GM12891 (cell line): ENCODE results near the gene ARHGEF17.

Source experiments
- DNase-seq: peaks from one replicate; pipeline ENCODE4 v3.0.0; 2011; ENCODE audit warnings: low spot score; ENCODE audit not compliant: insufficient read length
- FAIRE-seq: peaks from 2 replicates; lab custom pipeline; 2011; peaks lifted over from hg19 to GRCh38; lab: Jason Lieb, UNC
- PAX5 ChIP-seq: IDR thresholded peaks from 2 replicates; pipeline ENCODE4 v1.6.1; 2011; ENCODE audit warnings: low read length, moderate library complexity, mild to moderate bottlenecking; ENCODE audit not compliant: insufficient read depth, severe bottlenecking
- POLR2A ChIP-seq: IDR thresholded peaks from 2 replicates; pipeline ENCODE4 v1.6.1; 2011; ENCODE audit warnings: low read depth, low read length, control low read depth
- POLR2AphosphoS5 ChIP-seq: IDR thresholded peaks from 2 replicates; pipeline ENCODE4 v1.6.1; 2011; ENCODE audit warnings: low read depth, low read length, control low read depth
- POU2F2 ChIP-seq: IDR thresholded peaks from 2 replicates; pipeline ENCODE4 v1.6.1; 2011; ENCODE audit warnings: low read depth, mild to moderate bottlenecking, control low read depth, low read length, moderate library complexity
- SPI1 ChIP-seq: IDR thresholded peaks from 2 replicates; pipeline ENCODE4 v1.6.1; 2011; ENCODE audit warnings: low read depth, low read length, control low read depth
- TAF1 ChIP-seq: IDR thresholded peaks from 2 replicates; pipeline ENCODE4 v1.6.1; 2011; ENCODE audit warnings: low read depth, low read length, control low read depth

Gene ARHGEF17

DNA sequence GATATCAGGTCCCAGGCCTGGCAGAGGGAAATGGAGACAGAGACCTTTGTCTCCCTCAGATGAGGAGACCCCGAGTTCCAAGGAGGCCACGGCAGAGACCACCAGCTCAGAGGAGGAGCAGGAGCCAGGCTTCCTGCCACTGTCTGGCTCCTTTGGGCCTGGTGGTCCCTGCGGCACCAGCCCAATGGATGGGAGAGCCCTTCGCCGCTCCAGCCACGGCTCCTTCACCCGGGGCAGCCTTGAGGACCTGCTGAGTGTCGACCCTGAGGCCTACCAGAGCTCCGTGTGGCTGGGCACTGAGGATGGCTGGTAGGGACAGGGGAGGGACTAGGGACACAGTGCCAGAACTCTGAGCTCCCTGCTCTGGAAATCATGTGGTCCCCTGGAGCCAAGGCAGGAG lies 55.1 kb downstream of the ARHGEF17 start:
- TF ChIP-seq POU2F2 (no peak), POLR2A (no peak), POLR2AphosphoS5 (no peak), PAX5 (no peak), SPI1 (no peak)
- FAIRE-seq (no peak), DNase-seq (no peak)

DNA sequence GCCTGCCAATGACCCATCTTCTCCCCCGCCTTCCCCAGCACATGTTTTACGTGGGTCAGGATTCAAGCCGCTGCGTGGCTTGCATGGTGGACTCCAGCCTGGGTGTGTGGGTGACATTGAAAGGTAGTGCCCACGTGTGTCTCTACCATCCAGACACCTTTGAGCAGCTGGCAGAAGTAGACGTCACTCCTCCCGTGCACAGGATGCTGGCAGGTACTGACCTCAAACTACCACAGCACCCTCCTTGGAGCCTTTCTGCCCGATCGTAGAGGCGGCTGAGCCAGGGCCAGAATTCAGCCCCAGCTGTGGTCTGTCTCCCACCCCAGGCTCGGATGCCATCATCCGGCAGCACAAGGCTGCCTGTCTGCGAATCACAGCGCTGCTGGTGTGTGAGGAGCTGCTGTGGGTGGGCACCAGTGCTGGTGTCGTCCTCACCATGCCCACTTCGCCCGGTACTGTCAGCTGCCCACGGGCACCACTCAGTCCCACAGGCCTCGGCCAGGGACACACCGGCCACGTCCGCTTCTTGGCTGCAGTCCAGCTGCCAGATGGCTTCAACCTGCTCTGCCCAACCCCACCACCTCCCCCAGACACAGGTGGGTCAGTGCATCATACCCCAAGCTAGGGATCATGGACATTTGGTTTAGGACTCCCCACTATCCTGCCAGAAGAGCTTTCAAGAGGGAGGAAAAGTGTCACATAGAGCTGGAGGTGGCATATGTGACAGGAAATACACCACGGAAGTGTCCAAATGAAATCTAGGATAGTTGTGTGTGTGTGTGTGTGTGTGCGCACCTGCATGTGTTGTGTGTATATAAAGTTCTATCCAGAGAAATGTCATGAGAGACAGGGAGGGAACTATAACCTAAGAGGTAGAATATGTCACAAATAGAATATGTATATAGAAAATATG lies 57.5 kb downstream of the ARHGEF17 start:
- DNase-seq (no peak), FAIRE-seq (peak; percentile 48)
- no peak for TF ChIP-seq PAX5
- no peak for TF ChIP-seq POU2F2

DNA sequence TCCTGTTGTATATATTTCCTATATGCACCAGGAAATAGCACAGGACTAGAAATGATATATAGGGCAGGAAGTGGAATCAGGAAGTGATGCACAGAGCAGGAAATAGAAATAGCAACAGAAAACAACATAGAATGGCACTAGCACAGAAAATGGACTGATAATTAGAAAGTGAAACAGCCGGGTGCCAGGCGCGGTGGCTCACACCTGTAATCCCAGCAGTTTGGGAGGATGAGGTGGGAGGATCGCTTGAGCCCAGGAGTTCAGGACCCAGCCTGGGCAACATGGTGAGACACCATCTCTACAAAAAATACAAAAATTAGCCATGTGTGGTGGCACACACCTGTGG lies 58.2 kb downstream of the ARHGEF17 start:
- no peak for FAIRE-seq
- TF ChIP-seq POU2F2, result no peak
- TF ChIP-seq PAX5, result no peak
- peak; percentile 40 for TF ChIP-seq SPI1
- TF ChIP-seq POLR2A, result no peak

DNA sequence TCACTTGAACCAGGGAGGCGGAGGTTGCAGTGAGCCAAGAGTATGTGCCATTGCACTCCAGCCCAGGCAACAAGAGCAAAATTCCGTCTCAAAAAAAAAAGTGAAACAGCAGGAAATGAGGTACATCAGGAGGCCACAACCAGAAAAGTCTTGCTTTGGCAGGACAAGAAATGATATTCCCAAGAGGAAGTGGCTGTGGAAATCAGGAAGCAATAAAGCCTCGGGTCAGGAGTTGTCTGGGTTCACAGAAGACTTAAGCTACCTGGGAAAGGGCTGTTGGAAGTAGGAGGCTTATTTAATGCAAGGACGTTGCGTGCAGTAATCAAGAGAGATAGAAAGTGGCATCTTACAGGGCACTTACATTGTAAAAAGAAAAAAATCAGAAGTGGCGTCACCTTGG lies 58.9 kb downstream of the ARHGEF17 start:
- TF ChIP-seq POLR2A (no peak), PAX5 (no peak), SPI1 (no peak)
- peak; percentile 9 for FAIRE-seq
- no peak for DNase-seq

More for the DNA sequence above, 58.2 kb downstream of the ARHGEF17 start:
- DNase-seq, result no peak

DNA sequence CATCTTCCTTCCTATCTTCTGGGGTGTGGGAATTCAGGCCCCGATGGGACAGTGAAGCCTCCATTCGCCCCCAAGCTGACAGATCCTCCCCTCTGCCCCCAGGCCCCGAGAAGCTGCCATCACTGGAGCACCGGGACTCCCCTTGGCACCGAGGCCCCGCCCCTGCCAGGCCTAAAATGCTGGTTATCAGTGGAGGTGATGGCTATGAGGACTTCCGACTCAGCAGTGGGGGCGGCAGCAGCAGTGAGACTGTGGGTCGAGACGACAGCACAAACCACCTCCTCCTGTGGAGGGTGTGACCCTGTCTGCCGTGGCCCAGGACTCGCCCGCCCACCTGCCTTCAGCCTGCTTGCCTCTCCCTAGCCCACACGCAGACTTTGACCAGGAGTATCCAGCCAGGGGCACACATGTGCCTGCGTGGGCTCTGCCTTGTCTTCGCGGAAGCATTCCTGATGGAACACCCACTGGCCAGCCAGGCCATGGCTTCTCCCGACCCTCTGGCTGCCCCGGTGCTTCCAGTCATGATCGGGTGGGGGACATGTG lies 59.5 kb downstream of the ARHGEF17 start:
- TF ChIP-seq POU2F2 (no peak), SPI1 (no peak), POLR2AphosphoS5 (no peak), TAF1 (no peak), PAX5 (no peak), POLR2A (no peak)
- no peak for DNase-seq
- FAIRE-seq, result peak; percentile 65

DNA sequence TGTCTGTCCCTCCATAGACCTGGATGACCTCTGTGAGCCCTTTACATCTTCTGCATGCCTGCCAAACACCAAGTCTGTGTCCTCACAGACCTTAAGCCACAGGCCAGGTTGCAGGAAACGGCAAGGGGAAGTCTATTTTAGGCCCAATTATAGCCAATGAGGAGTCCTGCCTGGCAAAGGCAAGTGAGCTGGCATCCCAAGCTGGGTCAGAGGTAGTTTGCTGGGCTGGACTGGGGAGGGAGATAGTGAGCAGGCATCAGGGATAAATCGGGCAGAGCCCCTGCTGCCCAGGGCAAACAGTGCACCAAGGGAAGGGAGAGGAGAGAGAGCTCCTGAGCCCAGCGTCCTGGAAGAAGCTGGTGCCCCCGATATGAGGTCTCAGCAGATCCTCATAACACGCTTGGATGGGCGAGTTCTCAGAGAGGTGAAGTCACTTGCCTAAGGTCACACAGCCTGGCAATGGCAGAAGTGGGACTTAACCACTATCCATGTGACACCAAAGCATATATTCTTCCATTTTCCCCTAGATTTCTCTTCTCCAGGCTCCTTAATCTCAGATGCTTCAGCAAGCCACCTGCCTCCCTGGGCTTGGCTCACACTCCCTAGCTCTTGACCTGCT lies 64.4 kb downstream of the ARHGEF17 start:
- FAIRE-seq (peak; percentile 66), DNase-seq (no peak)
- no peak for TF ChIP-seq POU2F2
- TF ChIP-seq POLR2A, result no peak
- no peak for TF ChIP-seq POLR2AphosphoS5
- TF ChIP-seq TAF1, result no peak

DNA sequence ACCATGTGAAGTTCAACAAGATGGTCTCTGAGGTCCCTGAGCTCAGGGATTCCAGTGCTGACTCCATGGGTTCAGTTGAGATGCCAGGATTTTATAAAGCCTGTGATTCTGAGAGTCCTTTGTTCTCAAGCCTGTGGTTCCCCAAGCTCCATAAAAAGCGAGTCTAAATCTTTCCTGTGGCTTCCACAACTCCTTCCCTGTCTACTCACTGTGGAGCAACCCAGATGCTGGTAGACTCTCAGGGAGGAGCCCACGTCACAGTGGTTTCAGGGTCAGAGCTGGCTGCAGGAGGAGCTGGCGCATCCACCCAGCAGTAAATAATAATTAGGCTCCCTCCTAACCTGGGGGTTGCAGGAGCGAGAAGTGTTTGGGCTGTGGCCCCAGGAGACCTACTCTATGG lies 66.1 kb downstream of the ARHGEF17 start:
- TF ChIP-seq TAF1, result no peak
- no peak for TF ChIP-seq SPI1
- no peak for TF ChIP-seq PAX5
- TF ChIP-seq POU2F2, result no peak
- no peak for TF ChIP-seq POLR2A
- no peak for TF ChIP-seq POLR2AphosphoS5
- no peak for DNase-seq
- no peak for FAIRE-seq

DNA sequence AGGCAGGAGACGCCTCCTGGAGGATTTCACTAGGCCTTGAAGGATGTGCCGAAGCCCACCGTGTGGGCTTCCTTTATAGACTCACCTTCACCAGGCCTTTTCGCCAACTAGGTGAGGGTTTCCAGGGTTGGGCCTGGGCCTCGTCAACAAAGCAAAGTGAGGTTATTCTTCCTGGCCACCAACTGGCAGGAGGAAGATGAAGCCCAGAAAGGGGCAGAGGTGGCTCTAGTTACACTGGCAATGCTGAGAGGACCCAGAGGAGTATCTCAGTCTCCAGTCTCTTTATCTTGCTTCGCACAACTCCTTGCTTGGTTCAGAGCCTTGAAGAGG lies 67.7 kb downstream of the ARHGEF17 start:
- DNase-seq (no peak), FAIRE-seq (no peak)
- no peak for TF ChIP-seq SPI1
- no peak for TF ChIP-seq PAX5

DNA sequence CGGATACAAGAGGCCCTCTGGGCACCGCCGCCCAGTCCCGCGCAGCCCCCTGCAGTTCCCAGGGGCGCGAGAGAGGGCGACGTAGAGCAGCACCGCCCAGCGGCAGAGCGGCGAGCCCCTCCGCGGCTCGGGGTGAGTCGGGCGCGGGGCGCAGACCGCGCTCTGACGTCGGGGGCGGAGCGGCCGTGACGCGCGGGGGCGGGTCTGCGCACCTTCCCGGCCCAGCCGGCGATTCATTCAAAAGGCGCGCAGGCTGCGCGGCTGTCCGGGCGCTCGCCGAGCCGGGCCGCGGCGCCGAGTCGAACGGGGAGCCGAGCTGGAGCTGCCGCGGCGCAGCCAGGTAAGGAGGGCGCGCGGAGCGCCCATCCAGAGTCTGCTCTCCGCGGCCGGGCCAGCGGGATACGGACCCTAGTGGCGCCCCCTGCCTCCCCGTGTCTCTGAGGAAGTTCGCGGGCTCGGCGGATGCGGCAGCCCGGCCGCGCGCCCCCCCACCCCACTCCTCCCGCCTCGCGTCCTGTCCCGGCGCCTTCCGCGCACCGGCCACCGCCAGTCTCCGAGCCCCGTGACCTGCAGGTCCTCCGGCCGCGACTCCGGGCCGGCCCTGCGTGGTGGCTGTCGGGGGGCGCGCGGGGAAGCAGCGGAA lies 68.2 kb downstream of the ARHGEF17 start, which contains the start of gene RELT:
Gene RELT, plus strand, starts transcription at position 240 of the 643 bp plus-strand sequence. CDS start 12,738 bp downstream, outside the sequence.
- FAIRE-seq (peak; percentile 100), DNase-seq (peak; percentile 99)
- no peak for TF ChIP-seq PAX5
- TF ChIP-seq TAF1, result peak; percentile 88
- TF ChIP-seq POLR2AphosphoS5, result peak; percentile 91
- TF ChIP-seq POU2F2, result peak; percentile 82; the same call in 1 of the 2 replicates
- TF ChIP-seq SPI1, result no peak
- peak; percentile 96 for TF ChIP-seq POLR2A

DNA sequence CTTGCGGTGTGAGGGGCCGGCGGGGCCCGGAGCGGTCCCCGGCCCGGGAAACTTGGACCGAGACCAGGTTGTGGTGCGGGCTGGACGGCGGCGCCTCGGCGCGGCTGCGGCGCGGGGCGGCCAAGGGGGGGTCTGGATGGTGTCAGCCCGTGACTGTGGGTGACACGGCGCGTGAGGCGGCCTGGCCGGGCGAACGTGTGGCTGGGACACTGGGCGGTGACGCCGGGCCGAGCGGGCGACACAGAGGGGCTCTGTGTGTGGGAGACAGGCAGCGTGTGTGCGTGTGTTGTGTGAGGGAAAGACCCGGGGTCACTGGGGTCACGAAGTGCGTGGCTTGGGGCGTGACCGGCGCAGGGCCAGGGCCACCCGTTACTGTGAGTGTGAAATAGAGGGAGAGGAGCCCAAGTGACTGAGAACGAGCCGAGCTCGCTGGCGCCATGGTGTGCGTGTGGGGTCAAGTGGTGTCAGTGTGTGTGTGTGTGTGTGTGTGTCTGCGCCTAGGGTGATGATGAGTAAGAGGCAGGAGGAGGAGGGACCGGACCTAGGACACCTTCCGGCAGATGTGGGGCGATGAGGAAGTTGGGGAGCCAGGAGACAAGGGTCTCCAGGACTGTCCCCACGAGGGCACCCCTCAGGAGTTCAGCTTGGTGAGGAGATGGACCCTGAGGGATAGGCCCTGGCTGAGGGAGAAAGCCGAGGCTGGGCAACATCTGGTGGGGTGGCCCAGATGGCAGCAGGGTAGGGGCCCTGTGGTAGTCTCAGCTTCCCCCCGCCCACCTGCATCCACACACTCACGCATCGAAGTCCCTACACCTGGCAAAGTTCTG lies 68.9 kb downstream of the ARHGEF17 start:
- DNase-seq (peak; percentile 76), FAIRE-seq (peak; percentile 99)
- TF ChIP-seq SPI1 (0 out of 2 replicates have a peak, but pooled peaks have one; percentile 7), PAX5 (no peak), TAF1 (peak; percentile 75), POLR2AphosphoS5 (peak; percentile 86), POU2F2 (peak; percentile 70), POLR2A (peak; percentile 88)
